Neuronal stem cell (in vitro differentiated cells): ENCODE measurements around the gene GJD4.

ENCODE experiments used
- DNase-seq: peaks from one replicate; pipeline ENCODE4 v3.0.0-alpha.2; 2013; ENCODE audit warnings: low spot score
- H2AFZ ChIP-seq: one replicate; pipeline ENCODE4 v1.6.1; 2013; ENCODE audit warnings: mild to moderate bottlenecking, low read length, inconsistent platforms
- H2AK5ac ChIP-seq: 2 replicates; pipeline ENCODE4 v1.6.1; 2013; ENCODE audit warnings: low read depth, mild to moderate bottlenecking, inconsistent platforms, low read length, moderate library complexity, mixed read lengths
- H2BK120ac ChIP-seq: 2 replicates; pipeline ENCODE4 v1.6.1; 2013; ENCODE audit warnings: low read depth, mild to moderate bottlenecking, inconsistent platforms, low read length, moderate library complexity, mixed read lengths
- H2BK12ac ChIP-seq: one replicate; pipeline ENCODE4 v1.6.1; 2013; ENCODE audit warnings: low read length, inconsistent platforms
- H2BK15ac ChIP-seq: 2 replicates; pipeline ENCODE4 v1.6.1; 2013; ENCODE audit warnings: mild to moderate bottlenecking, low read length, inconsistent platforms, mixed read lengths
- H2BK5ac ChIP-seq: one replicate; pipeline ENCODE4 v1.6.1; 2013; ENCODE audit warnings: inconsistent platforms, mild to moderate bottlenecking, low read length, moderate library complexity
- H3K14ac ChIP-seq: one replicate; pipeline ENCODE4 v1.6.1; 2013; ENCODE audit warnings: low read length, inconsistent platforms
- H3K18ac ChIP-seq: 2 replicates; pipeline ENCODE4 v1.6.1; 2013; ENCODE audit warnings: low read length, inconsistent platforms
- H3K23ac ChIP-seq: 2 replicates; pipeline ENCODE4 v1.6.1; 2013; ENCODE audit warnings: low read depth, mild to moderate bottlenecking, mixed read lengths, low read length, inconsistent platforms; ENCODE audit not compliant: poor library complexity
- H3K27ac ChIP-seq: replicated peaks from 3 replicates; pipeline ENCODE4 v1.5.1; 2013; ENCODE audit warnings: low read length, inconsistent platforms
- H3K27me3 ChIP-seq, 3 experiments: 2 replicates each; pipeline ENCODE4 v1.6.1; 2013; ENCODE audit warnings: low read length in 3 of 3, mild to moderate bottlenecking in 2 of 3, inconsistent platforms in 1 of 3, low read depth in 1 of 3, mixed read lengths in 1 of 3, moderate library complexity in 1 of 3; ENCODE audit not compliant: control insufficient read depth in 3 of 3, insufficient read depth in 3 of 3
- H3K36me3 ChIP-seq, 2 donors: replicated peaks in 1 of 2; 2 replicates each; pipeline ENCODE4 v1.6.1; 2013; ENCODE audit warnings: low read length in 2 of 2; ENCODE audit not compliant: control insufficient read depth in 2 of 2, insufficient read depth in 2 of 2
- H3K4ac ChIP-seq: 2 replicates; pipeline ENCODE4 v1.6.1; 2013; ENCODE audit warnings: inconsistent platforms, mild to moderate bottlenecking, low read length, moderate library complexity
- H3K4me1 ChIP-seq, 2 donors: 1 replicate in 1 of 2; 2 replicates in 1 of 2; pipeline ENCODE4 v1.6.1; 2013; ENCODE audit warnings: low read length in 2 of 2, low read depth in 1 of 2; ENCODE audit not compliant: control insufficient read depth in 2 of 2, insufficient read depth in 1 of 2
- H3K4me2 ChIP-seq: one replicate; pipeline ENCODE4 v1.6.1; 2013; ENCODE audit warnings: mild to moderate bottlenecking, low read length, inconsistent platforms; ENCODE audit not compliant: insufficient read depth, poor library complexity, severe bottlenecking
- H3K4me3 ChIP-seq, 2 donors: 2 replicates each; pipeline ENCODE4 v1.5.1; 2013; ENCODE audit warnings: low read length in 2 of 2, mild to moderate bottlenecking in 2 of 2, inconsistent platforms in 1 of 2, moderate library complexity in 1 of 2
- H3K79me1 ChIP-seq: one replicate; pipeline ENCODE4 v1.6.1; 2013; ENCODE audit warnings: low read depth, mild to moderate bottlenecking, inconsistent platforms, low read length, moderate library complexity
- H3K9ac ChIP-seq: one replicate; pipeline ENCODE4 v1.6.1; 2013; ENCODE audit warnings: mild to moderate bottlenecking, low read depth, low read length, inconsistent platforms; ENCODE audit not compliant: poor library complexity
- H3K9me3 ChIP-seq, 2 donors: replicated peaks in 1 of 2; 2 replicates each; pipeline versions ENCODE3 to v1.6.1; 2013; ENCODE audit warnings: low read length in 2 of 2, mild to moderate bottlenecking in 2 of 2, inconsistent platforms in 1 of 2, low read depth in 1 of 2, mixed read lengths in 1 of 2, moderate library complexity in 1 of 2; ENCODE audit not compliant: control insufficient read depth in 2 of 2, insufficient read depth in 1 of 2
- H4K8ac ChIP-seq: one replicate; pipeline ENCODE4 v1.6.1; 2013; ENCODE audit warnings: low read depth, mild to moderate bottlenecking, inconsistent platforms, low read length, moderate library complexity
- H4K91ac ChIP-seq: one replicate; pipeline ENCODE4 v1.6.1; 2013; ENCODE audit warnings: low read length, low read depth, mild to moderate bottlenecking, inconsistent platforms; ENCODE audit not compliant: poor library complexity
- WGBS, 2 donors: extraction: QIAGEN DNeasy Blood & Tissue Kit; methylation state at CpG; one replicate each; pipeline ENCODE4 v1.1.7; 2013; ENCODE audit warnings: missing lambda C conversion rate in 2 of 2, mixed read lengths in 1 of 2; ENCODE audit not compliant: insufficient read length in 2 of 2, insufficient replicate concordance in 1 of 2; ENCODE audit errors: extremely low coverage in 2 of 2; 5-methylcytosine and 5-hydroxymethylcytosine counted together

The GJD4 gene

GRCh38 chr10:35613597-35614226 is 8.6 kb downstream of the GJD4 start:
- no CpG with 5 or more reads among the region's 8 CpGs for WGBS, 2 donors
- no peak overlapping the region for H2BK120ac ChIP-seq
- no peak overlapping the region for H3K4me2 ChIP-seq
- no peak overlapping the region for H3K9ac ChIP-seq
- H2BK15ac ChIP-seq, result no peak overlapping the region
- H2BK12ac ChIP-seq, result no peak overlapping the region
- no peaks in the 10 kb centered on the region for H3K27me3 ChIP-seq
- no peak overlapping the region for H3K23ac ChIP-seq
- H4K91ac ChIP-seq, result no peak overlapping the region
- H3K36me3 ChIP-seq, result no peaks in the 10 kb centered on the region
- peaks cover 0 to 6% of the 10 kb centered on the region in 2 donors for H3K9me3 ChIP-seq
- no peak overlapping the region for H2AFZ ChIP-seq
- H3K4ac ChIP-seq, result no peak overlapping the region
- no peak overlapping the region for H2BK5ac ChIP-seq
- H2AK5ac ChIP-seq, result no peak overlapping the region
- no peak overlapping the region for H3K27ac ChIP-seq
- DNase-seq, result no peak
- no peak overlapping the region for H3K18ac ChIP-seq
- no peak overlapping the region for H3K4me3 ChIP-seq
- no peak overlapping the region for H4K8ac ChIP-seq
- no peak overlapping the region for H3K14ac ChIP-seq
- no peaks in the 10 kb centered on the region for H3K79me1 ChIP-seq
- H3K4me1 ChIP-seq, result no peaks in the 10 kb centered on the region

GRCh38 chr10:35614312-35614711 is 9.2 kb downstream of the GJD4 start:
- no peak overlapping the region for H3K4me2 ChIP-seq

GRCh38 chr10:35626971-35627507 is 21.9 kb downstream of the GJD4 start:
- WGBS, 2 donors, result no CpG with 5 or more reads among the region's 6 CpGs
- H2BK5ac ChIP-seq, result no peak overlapping the region
- no peak overlapping the region for H2BK12ac ChIP-seq
- DNase-seq, result no peak
- no peak overlapping the region for H4K91ac ChIP-seq
- H3K9ac ChIP-seq, result no peak overlapping the region
- no peaks in the 10 kb centered on the region for H3K79me1 ChIP-seq
- no peak overlapping the region for H3K4ac ChIP-seq
- H3K9me3 ChIP-seq, result no peaks in the 10 kb centered on the region
- H2BK120ac ChIP-seq, result no peak overlapping the region
- no peak overlapping the region for H4K8ac ChIP-seq
- peaks cover 0 to 3% of the 10 kb centered on the region in 2 donors for H3K4me1 ChIP-seq
- H2AFZ ChIP-seq, result no peak overlapping the region
- no peak overlapping the region for H3K14ac ChIP-seq
- no peak overlapping the region for H3K27ac ChIP-seq
- H3K4me2 ChIP-seq, result no peak overlapping the region
- no peak overlapping the region for H3K4me3 ChIP-seq
- no peak overlapping the region for H2AK5ac ChIP-seq
- no peaks in the 10 kb centered on the region for H3K36me3 ChIP-seq
- no peaks in the 10 kb centered on the region for H3K27me3 ChIP-seq
- H2BK15ac ChIP-seq, result no peak overlapping the region
- no peak overlapping the region for H3K18ac ChIP-seq
- no peak overlapping the region for H3K23ac ChIP-seq

More at GRCh38 chr10:35614312-35614711, 9.2 kb downstream of the GJD4 start:
- Histone ChIP-seq H3K4ac (no peak overlapping the region), H3K27me3 (no peaks in the 10 kb centered on the region), H3K9me3 (peaks cover 0 to 5% of the 10 kb centered on the region in 2 donors), H3K4me1 (no peaks in the 10 kb centered on the region), H2BK120ac (no peak overlapping the region), H3K27ac (no peak overlapping the region), H3K14ac (no peak overlapping the region), H3K23ac (no peak overlapping the region), H4K8ac (no peak overlapping the region), H3K36me3 (no peaks in the 10 kb centered on the region), H2BK15ac (no peak overlapping the region), H3K4me3 (no peak overlapping the region), H3K79me1 (no peaks in the 10 kb centered on the region), H2AK5ac (no peak overlapping the region), H3K18ac (no peak overlapping the region), H2AFZ (no peak overlapping the region), H2BK5ac (no peak overlapping the region), H3K9ac (no peak overlapping the region), H4K91ac (no peak overlapping the region), H2BK12ac (no peak overlapping the region)
- DNase-seq, result no peak
- WGBS, 2 donors, result no CpG with 5 or more reads among the region's 5 CpGs

GRCh38 chr10:35631404-35631803 is 26.3 kb downstream of the GJD4 start:
- no CpG with 5 or more reads among the region's 1 CpG for WGBS, 2 donors
- Histone ChIP-seq H4K91ac (no peak overlapping the region), H3K27ac (peak overlapping the region; percentile 29), H3K23ac (no peak overlapping the region), H2BK120ac (no peak overlapping the region), H3K36me3 (no peaks in the 10 kb centered on the region), H3K4me3 (no peak overlapping the region), H3K4ac (no peak overlapping the region), H4K8ac (no peak overlapping the region), H2BK15ac (no peak overlapping the region), H3K18ac (no peak overlapping the region), H3K9me3 (no peaks in the 10 kb centered on the region), H3K27me3 (peaks cover 0 to 6% (median 0%) of the 10 kb centered on the region in 3 experiments), H3K9ac (no peak overlapping the region), H3K4me1 (peaks cover 0 to 8% of the 10 kb centered on the region in 2 donors), H3K14ac (no peak overlapping the region), H2AFZ (no peak overlapping the region), H3K79me1 (no peaks in the 10 kb centered on the region), H3K4me2 (no peak overlapping the region), H2AK5ac (no peak overlapping the region), H2BK12ac (no peak overlapping the region), H2BK5ac (no peak overlapping the region)
- DNase-seq, result no peak
